HUES6 (cell line): ENCODE results near the gene DNASE1L1.

ENCODE experiments used
- H3K27ac ChIP-seq: 2 replicates; pipeline ENCODE4 v1.7.0; 2013; ENCODE audit warnings: low read depth, mild to moderate bottlenecking, low read length, inconsistent platforms
- H3K27me3 ChIP-seq: 2 replicates; pipeline ENCODE4 v1.6.1; 2013; ENCODE audit warnings: low read length; ENCODE audit not compliant: control insufficient read depth, insufficient read depth
- H3K36me3 ChIP-seq: 2 replicates; pipeline ENCODE4 v1.6.1; 2013; ENCODE audit warnings: low read length; ENCODE audit not compliant: control insufficient read depth, insufficient read depth
- H3K4me1 ChIP-seq: 2 replicates; pipeline ENCODE4 v1.6.1; 2013; ENCODE audit warnings: low read length; ENCODE audit not compliant: control insufficient read depth, insufficient read depth
- H3K4me3 ChIP-seq: 2 replicates; pipeline ENCODE4 v1.5.1; 2013; ENCODE audit warnings: low read depth, low read length
- H3K9ac ChIP-seq: one replicate; pipeline ENCODE4 v1.6.1; 2013; ENCODE audit warnings: mild to moderate bottlenecking, low read length
- H3K9me3 ChIP-seq: 2 replicates; pipeline ENCODE4 v1.6.1; 2013; ENCODE audit warnings: low read depth, low read length; ENCODE audit not compliant: control insufficient read depth, insufficient read depth

Gene DNASE1L1

DNA sequence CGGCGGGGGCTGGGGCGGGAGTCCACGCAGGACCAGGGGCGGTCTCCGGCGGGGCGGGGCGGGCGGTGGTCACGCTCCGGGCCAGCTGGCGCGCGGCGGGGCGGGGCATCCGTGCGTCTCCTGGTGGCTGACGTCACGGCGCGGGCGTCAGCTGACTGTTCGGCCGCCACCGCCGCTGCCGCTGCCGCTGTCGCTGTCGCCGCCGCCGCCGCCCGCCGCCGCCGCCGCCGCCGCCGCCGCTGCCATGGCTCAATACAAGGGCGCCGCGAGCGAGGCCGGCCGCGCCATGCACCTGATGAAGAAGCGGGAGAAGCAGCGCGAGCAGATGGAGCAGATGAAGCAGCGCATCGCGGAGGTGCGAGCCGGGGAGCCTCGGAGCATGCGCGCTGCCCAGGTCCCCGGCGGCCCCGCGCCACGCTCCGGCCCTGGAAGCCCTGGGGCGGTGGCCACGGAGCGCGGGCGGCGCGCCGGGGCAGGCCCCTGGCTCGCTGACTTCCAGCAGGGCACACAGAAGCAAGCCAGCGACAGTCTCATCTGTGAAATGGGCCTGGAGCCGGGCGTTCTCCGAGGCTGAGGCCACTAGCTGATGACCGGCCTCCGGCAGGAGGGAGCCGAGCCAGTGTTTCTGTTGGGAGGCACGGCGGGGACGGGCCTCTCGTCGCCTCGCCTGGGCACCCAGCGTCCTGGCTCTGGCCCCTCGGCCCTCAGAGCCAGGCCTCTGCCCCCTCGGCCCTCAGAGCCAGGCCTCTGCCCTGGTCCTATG is 35.1 kb upstream of the DNASE1L1 start, which contains the start of gene FAM50A:
TSS of gene FAM50A (plus strand) at position 150 of the 763 bp plus-strand sequence. CDS start at position 245, 95 bp downstream.
- peak within 1 kb of the TSS; percentile 66 for H3K9ac ChIP-seq
- H3K36me3 ChIP-seq, result peaks cover 65% of the 10 kb centered on the region
- H3K27me3 ChIP-seq, result no peaks in the 10 kb centered on the region
- no peak within 1 kb of the TSS; the same call in 1 of the 2 replicates for H3K27ac ChIP-seq
- peaks cover 8% of the 10 kb centered on the region; the same call in 1 of the 2 replicates for H3K4me1 ChIP-seq
- peak within 1 kb of the TSS; percentile 72 for H3K4me3 ChIP-seq
- peaks cover 34% of the 10 kb centered on the region; the same call in 1 of the 2 replicates for H3K9me3 ChIP-seq

DNA sequence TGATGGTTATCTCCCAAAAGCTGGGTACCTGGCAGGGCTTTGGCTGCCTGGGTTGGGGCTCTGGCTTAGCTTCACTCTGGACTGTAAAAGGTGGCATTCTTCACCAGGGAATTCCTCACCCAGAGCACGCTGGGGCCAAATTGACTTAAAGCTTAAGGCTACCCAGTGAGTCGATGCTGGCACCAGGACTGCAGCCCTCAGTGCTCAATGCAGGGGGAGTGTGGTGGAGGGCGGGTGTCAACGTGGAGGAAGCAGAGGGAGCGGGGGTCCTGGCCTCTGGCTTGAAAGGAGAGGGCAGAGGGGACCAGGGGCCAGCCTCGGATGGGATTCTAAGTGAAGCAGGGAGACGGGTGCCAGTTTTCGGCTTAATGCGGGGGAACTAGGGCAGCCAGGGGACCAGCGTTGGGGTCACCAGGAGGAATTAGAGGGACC is 34.4 kb upstream of the DNASE1L1 start:
- Histone ChIP-seq H3K4me3 (peak overlapping the region; percentile 58), H3K9me3 (peaks cover 36% of the 10 kb centered on the region; the same call in 1 of the 2 replicates), H3K27ac (no peak overlapping the region), H3K9ac (peak overlapping the region; percentile 38), H3K4me1 (peaks cover 9% of the 10 kb centered on the region; the same call in 1 of the 2 replicates), H3K27me3 (no peaks in the 10 kb centered on the region), H3K36me3 (peaks cover 64% of the 10 kb centered on the region)

DNA sequence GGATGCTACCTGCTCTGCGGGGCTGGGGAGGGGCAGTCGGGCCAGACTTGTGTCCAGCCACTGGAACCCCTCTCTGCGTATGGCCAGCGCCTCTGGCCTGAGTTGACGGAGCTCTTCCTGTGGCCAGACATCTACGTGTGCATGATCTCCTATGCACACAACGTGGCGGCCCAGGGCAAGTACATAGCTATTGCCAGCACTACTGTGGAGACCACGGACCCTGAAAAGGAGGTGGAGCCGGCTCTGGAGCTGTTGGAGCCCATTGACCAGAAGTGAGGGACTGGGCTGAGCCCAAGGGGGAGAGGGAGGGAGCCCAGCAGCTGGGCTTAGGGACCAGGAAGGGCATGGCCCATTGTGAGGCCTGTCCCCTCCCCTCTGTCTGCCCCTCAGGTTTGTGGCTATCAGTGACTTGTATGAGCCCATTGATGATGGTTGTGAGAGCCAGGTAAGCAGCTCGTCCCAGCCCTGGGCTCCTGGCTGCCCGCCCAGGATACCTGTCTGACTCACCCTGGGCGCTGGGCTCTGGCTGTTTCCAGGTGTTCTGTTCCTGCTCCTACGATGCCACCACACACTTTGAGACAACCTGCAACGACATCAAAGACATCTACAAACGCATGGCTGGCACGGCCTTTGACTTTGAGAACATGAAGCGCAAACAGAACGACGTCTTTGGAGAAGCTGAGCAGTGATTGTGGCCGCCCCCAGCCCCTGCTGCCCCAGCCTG is 33.1 kb upstream of the DNASE1L1 start:
- Histone ChIP-seq H3K36me3 (peaks cover 53% of the 10 kb centered on the region), H3K27me3 (no peaks in the 10 kb centered on the region), H3K4me1 (peaks cover 16% of the 10 kb centered on the region; the same call in 1 of the 2 replicates), H3K9ac (no peak overlapping the region), H3K27ac (no peak overlapping the region), H3K9me3 (peaks cover 35% of the 10 kb centered on the region; the same call in 1 of the 2 replicates), H3K4me3 (no peak overlapping the region)

DNA sequence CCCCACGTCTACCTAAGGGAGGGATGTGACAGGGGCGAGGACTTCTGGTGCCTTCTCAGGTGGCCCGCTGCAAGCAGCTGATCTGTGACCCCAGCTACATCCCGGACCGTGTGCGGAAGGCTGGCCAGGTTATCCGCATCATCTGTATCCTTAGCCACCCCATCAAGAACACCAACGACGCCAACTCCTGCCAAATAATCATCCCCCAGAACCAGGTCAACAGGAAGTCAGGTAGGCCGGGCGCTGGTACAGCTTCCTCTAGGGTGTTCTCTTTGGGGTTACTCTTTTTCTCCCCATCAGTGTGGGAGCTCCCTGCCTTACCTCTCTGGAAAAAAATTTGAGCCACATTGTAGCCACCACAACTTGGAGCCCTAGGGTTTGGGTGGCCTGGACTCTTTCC is 32.5 kb upstream of the DNASE1L1 start:
- Histone ChIP-seq H3K9me3 (peaks cover 31% of the 10 kb centered on the region; the same call in 1 of the 2 replicates), H3K27ac (no peak overlapping the region), H3K4me3 (no peak overlapping the region), H3K9ac (no peak overlapping the region), H3K36me3 (peaks cover 48% of the 10 kb centered on the region), H3K4me1 (peaks cover 16% of the 10 kb centered on the region; the same call in 1 of the 2 replicates), H3K27me3 (no peaks in the 10 kb centered on the region)

DNA sequence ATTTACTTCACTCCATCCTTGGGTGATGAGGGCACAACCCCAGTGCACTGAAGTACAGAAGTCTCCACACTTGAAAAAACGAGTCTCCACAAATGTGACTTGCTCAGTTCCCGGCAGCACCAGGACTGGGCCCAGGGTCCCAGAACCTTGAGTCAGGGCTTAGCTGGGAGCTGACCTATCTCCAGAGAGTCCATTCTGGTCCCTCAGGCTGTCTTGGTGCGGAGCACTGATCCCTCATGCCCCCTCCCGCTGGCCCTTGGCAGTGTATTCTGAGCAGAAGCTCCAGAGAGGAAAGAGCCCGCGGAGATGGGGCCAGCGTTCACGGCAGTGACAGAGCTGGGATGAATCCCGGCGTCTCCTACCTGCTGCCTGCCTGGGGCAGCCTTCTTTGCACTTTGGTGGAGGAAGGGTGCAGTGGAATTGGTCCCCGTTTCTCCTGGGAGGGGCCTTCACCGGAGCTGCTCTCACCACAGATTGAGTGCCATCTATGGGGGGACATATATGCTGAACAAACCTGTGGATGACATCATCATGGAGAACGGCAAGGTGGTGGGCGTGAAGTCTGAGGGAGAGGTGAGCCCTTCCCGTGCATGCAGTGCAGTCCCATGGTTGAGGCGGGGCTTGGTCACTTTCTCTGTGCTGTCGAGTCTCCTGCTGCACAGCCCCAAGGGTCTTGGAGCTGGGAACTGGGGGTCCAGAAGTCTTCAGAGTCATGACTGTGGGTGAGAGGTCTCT is 31.7 kb upstream of the DNASE1L1 start:
- Histone ChIP-seq H3K27ac (no peak overlapping the region), H3K36me3 (peaks cover 44% of the 10 kb centered on the region), H3K9ac (no peak overlapping the region), H3K9me3 (peaks cover 31% of the 10 kb centered on the region; the same call in 1 of the 2 replicates), H3K4me3 (no peak overlapping the region), H3K27me3 (no peaks in the 10 kb centered on the region), H3K4me1 (peaks cover 20% of the 10 kb centered on the region; the same call in 1 of the 2 replicates)

DNA sequence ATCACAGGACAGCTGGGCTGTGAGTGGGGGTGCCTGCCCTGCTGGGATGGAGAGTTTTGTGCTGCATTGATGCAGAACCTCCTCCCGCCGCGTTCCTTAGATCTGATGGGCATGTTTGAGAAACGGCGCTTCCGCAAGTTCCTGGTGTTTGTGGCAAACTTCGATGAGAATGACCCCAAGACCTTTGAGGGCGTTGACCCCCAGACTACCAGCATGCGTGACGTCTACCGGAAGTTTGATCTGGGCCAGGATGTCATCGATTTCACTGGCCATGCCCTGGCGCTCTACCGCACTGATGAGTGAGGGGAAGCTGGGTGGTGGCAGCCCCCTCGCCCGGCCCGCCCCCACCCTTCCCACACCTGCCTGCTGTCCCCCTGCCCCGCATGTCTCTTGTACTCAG is 30.8 kb upstream of the DNASE1L1 start:
- H3K9ac ChIP-seq, result no peak overlapping the region
- H3K36me3 ChIP-seq, result peaks cover 39% of the 10 kb centered on the region
- H3K27me3 ChIP-seq, result no peaks in the 10 kb centered on the region
- H3K27ac ChIP-seq, result no peak overlapping the region
- peaks cover 20% of the 10 kb centered on the region; the same call in 1 of the 2 replicates for H3K4me1 ChIP-seq
- H3K9me3 ChIP-seq, result peaks cover 28% of the 10 kb centered on the region; the same call in 1 of the 2 replicates
- no peak overlapping the region for H3K4me3 ChIP-seq

DNA sequence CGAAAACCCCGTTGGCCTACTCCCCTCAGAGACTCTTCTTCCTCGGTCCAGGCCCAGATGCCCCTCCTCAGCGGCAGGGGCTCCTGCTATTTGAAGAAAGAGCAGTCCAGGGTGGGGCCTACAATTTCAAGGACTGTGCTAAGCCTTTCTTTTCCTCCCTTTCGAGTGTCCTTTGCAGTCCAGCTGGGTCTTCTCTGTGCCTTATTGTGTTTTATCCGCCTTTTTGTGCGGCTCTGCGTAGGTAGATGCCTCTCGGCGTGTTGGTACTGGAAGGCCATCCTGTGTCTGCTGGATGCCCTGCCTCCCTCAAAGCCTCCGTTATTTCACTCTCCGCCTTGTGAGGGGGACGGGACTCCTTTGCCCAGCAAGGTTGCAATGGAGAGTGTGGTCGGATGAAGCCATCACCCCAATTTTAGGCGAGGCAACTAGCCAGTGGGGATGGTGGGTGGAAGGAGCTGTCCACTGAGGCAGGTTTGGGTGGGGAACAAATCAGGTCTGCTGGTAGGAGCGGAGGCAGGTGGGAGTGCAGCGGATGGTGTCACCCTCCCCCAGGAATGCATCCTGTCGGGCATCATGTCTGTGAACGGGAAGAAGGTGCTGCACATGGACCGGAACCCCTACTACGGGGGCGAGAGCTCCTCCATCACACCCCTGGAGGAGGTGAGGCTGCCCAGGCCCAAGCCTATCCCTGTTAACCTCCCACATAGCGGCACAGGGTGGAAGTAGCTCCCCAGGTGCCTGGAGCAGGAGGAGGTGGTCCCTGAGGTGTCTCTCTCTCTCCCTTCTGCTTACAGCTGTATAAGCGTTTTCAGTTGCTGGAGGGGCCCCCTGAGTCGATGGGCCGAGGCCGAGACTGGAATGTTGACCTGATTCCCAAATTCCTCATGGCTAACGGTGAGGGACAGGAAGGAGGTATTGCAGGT is 29.2 kb upstream of the DNASE1L1 start:
- H3K36me3 ChIP-seq, result peaks cover 53% of the 10 kb centered on the region

DNA sequence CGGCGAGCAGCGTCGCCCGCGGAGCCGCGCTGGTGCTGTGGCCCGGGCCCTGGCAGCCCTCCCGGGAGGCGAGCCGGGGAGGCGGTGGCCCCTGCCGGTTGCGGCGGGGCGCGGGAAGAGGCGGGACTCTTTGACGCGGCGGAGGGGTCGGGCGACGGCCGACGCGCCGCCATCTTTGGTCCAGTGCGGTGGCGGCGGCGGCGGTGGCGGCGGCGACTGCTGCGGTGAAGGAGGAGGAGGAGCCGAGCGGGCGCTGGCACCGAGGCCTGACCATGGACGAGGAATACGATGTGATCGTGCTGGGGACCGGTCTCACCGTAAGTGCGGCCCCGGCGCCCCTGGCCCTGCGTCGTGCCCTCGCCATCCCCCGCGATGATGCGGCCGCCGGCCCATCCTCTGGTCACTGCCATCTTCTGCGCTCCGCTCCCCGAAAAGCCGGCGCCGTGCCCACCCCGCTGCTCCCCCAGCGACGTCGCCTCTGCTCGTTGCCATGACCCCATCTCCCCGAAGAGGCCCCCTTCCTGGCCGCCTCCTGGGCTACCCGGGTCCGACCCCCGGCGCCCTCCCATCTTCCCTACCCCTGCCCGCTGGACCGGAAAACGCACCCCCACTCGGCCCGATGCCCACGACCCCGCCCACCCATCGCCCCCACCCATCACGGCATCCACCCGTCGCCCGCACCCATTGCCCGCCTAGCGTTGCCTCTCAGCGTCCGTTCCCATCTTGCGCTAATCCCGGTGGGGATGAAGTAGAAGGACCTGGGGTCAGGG is 28.1 kb upstream of the DNASE1L1 start, which contains the start of gene GDI1:
TSS of gene GDI1 (plus strand) at position 172 of the 770 bp plus-strand sequence. CDS start at position 273, 101 bp downstream.
- peak within 1 kb of the TSS; percentile 86 for H3K9ac ChIP-seq
- H3K36me3 ChIP-seq, result peaks cover 57% of the 10 kb centered on the region
- H3K27ac ChIP-seq, result peak within 1 kb of the TSS; percentile 89; the same call in 1 of the 2 replicates
- H3K4me3 ChIP-seq, result peak within 1 kb of the TSS; percentile 75
- H3K27me3 ChIP-seq, result no peaks in the 10 kb centered on the region
- peaks cover 17% of the 10 kb centered on the region; the same call in 1 of the 2 replicates for H3K4me1 ChIP-seq
- peaks cover 36% of the 10 kb centered on the region; the same call in 1 of the 2 replicates for H3K9me3 ChIP-seq

More for the DNA sequence above, 29.2 kb upstream of the DNASE1L1 start:
- Histone ChIP-seq H3K27me3 (no peaks in the 10 kb centered on the region), H3K27ac (no peak overlapping the region), H3K4me3 (peak overlapping the region; percentile 75), H3K9me3 (peaks cover 32% of the 10 kb centered on the region; the same call in 1 of the 2 replicates), H3K9ac (peak overlapping the region; percentile 52), H3K4me1 (peaks cover 20% of the 10 kb centered on the region; the same call in 1 of the 2 replicates)

DNA sequence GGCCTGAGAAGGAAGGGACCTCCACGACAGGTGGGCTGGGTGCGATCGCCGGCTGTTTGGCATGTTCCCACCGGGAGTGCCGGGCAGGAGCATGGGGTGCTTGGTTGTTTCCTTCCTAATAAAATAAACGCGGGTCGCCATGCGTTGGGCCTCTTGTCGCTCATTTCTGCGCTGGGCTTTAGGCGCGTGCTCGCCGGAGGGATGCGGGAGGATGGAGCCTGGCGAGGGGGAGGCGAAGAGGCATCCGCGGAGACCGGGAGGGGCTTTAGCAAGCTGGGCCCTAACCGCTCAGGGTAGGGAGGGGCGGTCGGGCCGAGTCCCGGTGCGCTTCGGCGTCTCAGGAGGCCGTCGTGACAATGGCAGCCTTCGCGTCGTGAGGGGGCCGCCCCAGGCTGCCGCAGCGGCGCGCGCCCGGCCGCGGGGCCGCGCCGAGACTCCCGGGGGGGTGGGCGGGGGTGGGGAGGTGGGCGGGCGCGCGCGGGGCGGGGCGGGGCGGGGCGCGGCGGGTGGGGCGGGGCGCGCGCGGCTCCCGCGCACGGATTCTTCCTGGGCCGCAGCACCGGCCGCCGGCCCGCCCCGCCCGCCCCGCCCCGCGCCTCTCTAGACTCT is 27.4 kb upstream of the DNASE1L1 start:
- Histone ChIP-seq H3K27ac (peak overlapping the region; percentile 89; the same call in 1 of the 2 replicates), H3K36me3 (peaks cover 57% of the 10 kb centered on the region), H3K9ac (peak overlapping the region; percentile 86)

More for the DNA sequence above, 27.4 kb upstream of the DNASE1L1 start:
- H3K9me3 ChIP-seq, result peaks cover 35% of the 10 kb centered on the region; the same call in 1 of the 2 replicates
- H3K27me3 ChIP-seq, result no peaks in the 10 kb centered on the region
- H3K4me3 ChIP-seq, result peak overlapping the region; percentile 75
- H3K4me1 ChIP-seq, result peaks cover 19% of the 10 kb centered on the region; the same call in 1 of the 2 replicates
